ENCODE measurements around the gene PCDH7. TPM values are rescaled to one million over a fixed set of nuclear protein-coding genes. Genes with fewer than 3 reads are reported as not detected.

Gene PCDH7
- total RNA-seq, 1 experiment from 2014 or later: 16.3 TPM

DNA sequence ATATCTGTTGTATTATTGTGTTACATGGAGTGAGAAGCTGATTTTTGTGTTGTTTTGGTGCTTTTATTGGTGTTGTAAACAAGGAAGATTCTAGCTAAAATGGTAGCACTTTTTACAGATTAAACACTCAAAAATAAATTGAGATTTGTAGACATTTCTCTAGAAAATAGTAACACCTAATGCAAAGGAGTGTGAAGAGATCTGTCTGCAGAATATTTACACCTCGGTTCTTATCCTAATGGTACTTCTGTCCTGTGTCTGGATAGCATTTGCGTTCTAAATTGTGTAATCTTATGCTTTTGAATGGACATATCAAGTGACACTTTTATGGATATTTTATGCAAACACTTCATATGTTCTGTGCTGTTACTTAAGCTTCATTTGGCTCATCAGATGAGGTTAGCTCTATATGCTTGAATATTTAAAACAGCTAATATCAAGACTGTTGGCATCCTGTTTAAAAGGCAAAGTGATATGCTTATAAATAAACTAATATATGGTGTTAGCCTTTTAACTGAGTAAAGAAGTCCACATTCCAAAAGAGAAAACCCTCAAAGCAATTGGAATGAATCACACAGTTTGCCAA, 6.0 kb downstream of the PCDH7 start:
- intact Hi-C loops (cut with micrococcal nuclease; ENCODE audit: unreplicated experiment): no loop called here
- Histone ChIP-seq H3K4me3 (ENCODE audit: low read depth, low read length) (no peak overlapping the region), H3K27me3 (replicated peaks; ENCODE audit: control insufficient read depth, insufficient read depth, low read length) (no peaks in the 10 kb centered on the region), H3K36me3 (ENCODE audit: control insufficient read depth, insufficient read depth, low read length) (no peaks in the 10 kb centered on the region), H3K9me3 (no peaks in the 10 kb centered on the region), H3K4me1 (0 out of 2 replicates have a peak, but pooled peaks cover 5% of the 10 kb centered on the region)
- Mint-ChIP-seq H3K9me3 (ENCODE audit: unreplicated experiment) (no peaks in the 10 kb centered on the region), H3K27ac (ENCODE audit: unreplicated experiment) (no peak overlapping the region), H3K4me1 (ENCODE audit: low read depth, unreplicated experiment) (no peaks in the 10 kb centered on the region), H3K27me3 (ENCODE audit: insufficient read depth, unreplicated experiment) (no peaks in the 10 kb centered on the region), H3K36me3 (ENCODE audit: insufficient read depth, unreplicated experiment) (peaks cover 19% of the 10 kb centered on the region), H3K4me3 (ENCODE audit: unreplicated experiment) (peak overlapping the region; percentile 18)
- CTCF ChIA-PET: no interaction called here
- DNase-seq: no peak
- POLR2A ChIA-PET: no interaction called here
- TF ChIP-seq, protein P1, sequence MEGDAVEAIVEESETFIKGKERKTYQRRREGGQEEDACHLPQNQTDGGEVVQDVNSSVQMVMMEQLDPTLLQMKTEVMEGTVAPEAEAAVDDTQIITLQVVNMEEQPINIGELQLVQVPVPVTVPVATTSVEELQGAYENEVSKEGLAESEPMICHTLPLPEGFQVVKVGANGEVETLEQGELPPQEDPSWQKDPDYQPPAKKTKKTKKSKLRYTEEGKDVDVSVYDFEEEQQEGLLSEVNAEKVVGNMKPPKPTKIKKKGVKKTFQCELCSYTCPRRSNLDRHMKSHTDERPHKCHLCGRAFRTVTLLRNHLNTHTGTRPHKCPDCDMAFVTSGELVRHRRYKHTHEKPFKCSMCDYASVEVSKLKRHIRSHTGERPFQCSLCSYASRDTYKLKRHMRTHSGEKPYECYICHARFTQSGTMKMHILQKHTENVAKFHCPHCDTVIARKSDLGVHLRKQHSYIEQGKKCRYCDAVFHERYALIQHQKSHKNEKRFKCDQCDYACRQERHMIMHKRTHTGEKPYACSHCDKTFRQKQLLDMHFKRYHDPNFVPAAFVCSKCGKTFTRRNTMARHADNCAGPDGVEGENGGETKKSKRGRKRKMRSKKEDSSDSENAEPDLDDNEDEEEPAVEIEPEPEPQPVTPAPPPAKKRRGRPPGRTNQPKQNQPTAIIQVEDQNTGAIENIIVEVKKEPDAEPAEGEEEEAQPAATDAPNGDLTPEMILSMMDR (IDR thresholded peaks at IDR 0.05; ENCODE audit: insufficient read depth in 1 of 2, low read depth in 1 of 2, low read length in 1 of 2, severe bottlenecking in 1 of 2, unreplicated experiment in 1 of 2): no peak
- no TSS peak for BruUV-seq (replicated peaks)

DNA sequence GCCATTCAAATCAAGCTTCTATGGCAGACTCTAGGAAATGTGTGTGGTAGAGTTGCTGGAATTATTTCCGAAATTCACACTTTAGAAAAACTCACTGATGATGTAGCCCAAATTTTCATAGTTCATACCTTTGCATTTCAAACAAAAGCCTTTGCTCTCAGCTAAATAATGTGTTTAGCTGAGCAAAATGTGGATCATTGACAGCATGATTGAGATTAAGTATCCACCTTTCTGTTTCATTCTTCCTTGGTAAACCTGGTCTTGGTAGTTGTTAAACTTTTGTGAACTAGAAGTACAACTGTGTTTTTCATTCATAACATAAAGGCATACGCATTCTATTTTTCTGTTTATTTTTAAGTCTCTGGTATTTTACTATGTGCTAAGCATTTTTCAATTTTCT, 7.2 kb downstream of the PCDH7 start:
- intact Hi-C loops (cut with micrococcal nuclease; ENCODE audit: unreplicated experiment): no loop called here
- no peaks in the 10 kb centered on the region for H3K27me3 ChIP-seq (replicated peaks; ENCODE audit: control insufficient read depth, insufficient read depth, low read length)
- H3K4me3 ChIP-seq (ENCODE audit: low read depth, low read length): no peak overlapping the region

DNA sequence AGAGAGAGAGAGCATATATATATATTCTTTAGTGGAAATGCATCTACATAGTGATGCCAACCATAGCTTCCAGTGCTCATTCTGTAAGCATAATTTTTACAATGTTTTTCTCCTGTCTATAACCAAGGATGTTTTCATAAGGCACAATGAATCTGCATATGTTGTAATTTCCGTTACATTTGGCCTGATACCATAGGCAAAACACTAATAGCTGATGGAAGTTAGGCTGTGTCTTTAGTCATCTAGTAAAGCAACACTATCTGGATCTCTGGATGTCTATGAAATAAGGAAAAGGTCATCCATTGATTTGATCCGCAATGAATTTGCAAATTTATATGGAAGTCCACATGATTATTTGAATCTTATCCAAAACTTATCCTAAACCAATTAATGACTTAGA, 8.1 kb downstream of the PCDH7 start:
- Histone ChIP-seq H3K4me1 (0 out of 2 replicates have a peak, but pooled peaks cover 5% of the 10 kb centered on the region), H3K9me3 (no peaks in the 10 kb centered on the region), H3K27me3 (replicated peaks; ENCODE audit: control insufficient read depth, insufficient read depth, low read length) (no peaks in the 10 kb centered on the region), H3K4me3 (ENCODE audit: low read depth, low read length) (no peak overlapping the region), H3K36me3 (ENCODE audit: control insufficient read depth, insufficient read depth, low read length) (no peaks in the 10 kb centered on the region)
- Mint-ChIP-seq H3K36me3 (ENCODE audit: insufficient read depth, unreplicated experiment) (peaks cover 15% of the 10 kb centered on the region), H3K4me1 (ENCODE audit: low read depth, unreplicated experiment) (no peaks in the 10 kb centered on the region), H3K4me3 (ENCODE audit: unreplicated experiment) (no peak overlapping the region), H3K9me3 (ENCODE audit: unreplicated experiment) (no peaks in the 10 kb centered on the region), H3K27ac (ENCODE audit: unreplicated experiment) (no peak overlapping the region), H3K27me3 (ENCODE audit: insufficient read depth, unreplicated experiment) (no peaks in the 10 kb centered on the region)
- intact Hi-C loops (cut with micrococcal nuclease; ENCODE audit: unreplicated experiment): no loop called here
- BruUV-seq (replicated peaks): no TSS peak
- DNase-seq: no peak
- ChIA-PET CTCF (no interaction called here), POLR2A (interaction anchor here (0.6 kb wide), 1 partner anchor 9 kb away, joined by 4 read pairs; no protein-coding TSS in a partner anchor)
- TF ChIP-seq, protein P1 (IDR thresholded peaks at IDR 0.05; ENCODE audit: insufficient read depth in 1 of 2, low read depth in 1 of 2, low read length in 1 of 2, severe bottlenecking in 1 of 2, unreplicated experiment in 1 of 2): no peak

More for the DNA sequence above, 7.2 kb downstream of the PCDH7 start:
- DNase-seq: no peak
- Mint-ChIP-seq H3K27ac (ENCODE audit: unreplicated experiment) (no peak overlapping the region), H3K4me3 (ENCODE audit: unreplicated experiment) (no peak overlapping the region), H3K4me1 (ENCODE audit: low read depth, unreplicated experiment) (no peaks in the 10 kb centered on the region), H3K9me3 (ENCODE audit: unreplicated experiment) (no peaks in the 10 kb centered on the region), H3K36me3 (ENCODE audit: insufficient read depth, unreplicated experiment) (peaks cover 19% of the 10 kb centered on the region), H3K27me3 (ENCODE audit: insufficient read depth, unreplicated experiment) (no peaks in the 10 kb centered on the region)
- TF ChIP-seq, protein P1 (IDR thresholded peaks at IDR 0.05; ENCODE audit: insufficient read depth in 1 of 2, low read depth in 1 of 2, low read length in 1 of 2, severe bottlenecking in 1 of 2, unreplicated experiment in 1 of 2): no peak
- H3K9me3 ChIP-seq: no peaks in the 10 kb centered on the region
- POLR2A ChIA-PET: no interaction called here
- no TSS peak for BruUV-seq (replicated peaks)
- no peaks in the 10 kb centered on the region for H3K36me3 ChIP-seq (ENCODE audit: control insufficient read depth, insufficient read depth, low read length)
- CTCF ChIA-PET: no interaction called here
- H3K4me1 ChIP-seq: 0 out of 2 replicates have a peak, but pooled peaks cover 5% of the 10 kb centered on the region
